HFF-Myc (cell line): ENCODE results near the gene TNS1.
A peak's percentile ranks its signal among the peaks of the same experiment; 100 is the strongest.

Source experiments
- DNase-seq: peaks from one replicate; pipeline ENCODE4 v3.0.0-alpha.2; 2011; ENCODE audit warnings: low read depth; ENCODE audit errors: extremely low read depth
- H3K4me3 ChIP-seq: replicated peaks from 2 replicates; pipeline ENCODE4 v1.5.1; 2011; ENCODE audit warnings: low read depth, mild to moderate bottlenecking, control low read depth, low read length
- TF ChIP-seq, protein P1 (sequence below): IDR thresholded peaks from 2 replicates; pipeline ENCODE4 v1.5.1; 2012; ENCODE audit warnings: mild to moderate bottlenecking, low read depth, low read length, control low read depth; ENCODE audit errors: missing control alignments

Gene TNS1

DNA sequence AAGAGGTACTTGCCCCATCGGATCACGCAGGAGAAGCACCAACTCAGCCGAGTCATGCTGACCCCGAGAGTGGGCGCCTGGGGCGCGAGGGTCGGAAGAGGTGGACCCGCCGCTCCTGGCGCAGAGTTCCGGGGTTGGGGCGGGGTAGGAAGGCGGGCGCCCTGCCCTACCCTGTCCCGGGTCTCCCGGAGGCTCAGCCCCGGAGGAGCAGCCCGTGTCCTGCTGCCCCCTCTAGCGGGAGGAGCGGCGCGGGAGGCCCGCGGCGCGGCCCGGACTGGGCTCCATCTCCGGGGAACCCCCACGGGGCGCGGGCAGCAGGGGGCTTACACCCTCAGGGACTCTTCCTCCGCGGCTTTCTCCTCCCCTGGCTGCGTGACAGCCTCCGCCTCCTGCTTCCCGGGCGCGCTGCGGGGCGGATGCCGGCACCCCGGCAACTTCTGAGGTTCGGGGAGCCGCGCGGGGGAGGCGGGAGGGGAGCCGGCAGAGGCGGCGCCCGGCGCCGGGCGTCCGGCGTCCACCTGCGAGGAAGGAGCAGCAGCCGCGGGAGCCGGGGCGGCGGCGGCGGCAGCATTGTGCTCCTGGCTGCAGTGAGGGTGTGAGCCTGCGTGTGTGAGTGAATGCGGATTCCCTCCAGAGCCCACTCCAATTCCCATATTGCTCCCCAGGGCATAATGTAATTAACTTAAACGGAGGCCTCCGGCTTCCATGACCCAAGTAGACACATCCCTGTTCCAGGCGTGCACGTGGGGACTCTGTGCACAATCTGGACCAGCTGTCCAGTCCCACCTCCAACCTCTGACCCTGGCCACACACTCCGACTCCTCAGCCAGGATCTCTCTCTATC is 7.6 kb upstream of the TNS1 start:
- no peak for DNase-seq
- peak overlapping the region; percentile 55 for H3K4me3 ChIP-seq
- TF ChIP-seq, protein P1, sequence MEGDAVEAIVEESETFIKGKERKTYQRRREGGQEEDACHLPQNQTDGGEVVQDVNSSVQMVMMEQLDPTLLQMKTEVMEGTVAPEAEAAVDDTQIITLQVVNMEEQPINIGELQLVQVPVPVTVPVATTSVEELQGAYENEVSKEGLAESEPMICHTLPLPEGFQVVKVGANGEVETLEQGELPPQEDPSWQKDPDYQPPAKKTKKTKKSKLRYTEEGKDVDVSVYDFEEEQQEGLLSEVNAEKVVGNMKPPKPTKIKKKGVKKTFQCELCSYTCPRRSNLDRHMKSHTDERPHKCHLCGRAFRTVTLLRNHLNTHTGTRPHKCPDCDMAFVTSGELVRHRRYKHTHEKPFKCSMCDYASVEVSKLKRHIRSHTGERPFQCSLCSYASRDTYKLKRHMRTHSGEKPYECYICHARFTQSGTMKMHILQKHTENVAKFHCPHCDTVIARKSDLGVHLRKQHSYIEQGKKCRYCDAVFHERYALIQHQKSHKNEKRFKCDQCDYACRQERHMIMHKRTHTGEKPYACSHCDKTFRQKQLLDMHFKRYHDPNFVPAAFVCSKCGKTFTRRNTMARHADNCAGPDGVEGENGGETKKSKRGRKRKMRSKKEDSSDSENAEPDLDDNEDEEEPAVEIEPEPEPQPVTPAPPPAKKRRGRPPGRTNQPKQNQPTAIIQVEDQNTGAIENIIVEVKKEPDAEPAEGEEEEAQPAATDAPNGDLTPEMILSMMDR = peak; percentile 68

DNA sequence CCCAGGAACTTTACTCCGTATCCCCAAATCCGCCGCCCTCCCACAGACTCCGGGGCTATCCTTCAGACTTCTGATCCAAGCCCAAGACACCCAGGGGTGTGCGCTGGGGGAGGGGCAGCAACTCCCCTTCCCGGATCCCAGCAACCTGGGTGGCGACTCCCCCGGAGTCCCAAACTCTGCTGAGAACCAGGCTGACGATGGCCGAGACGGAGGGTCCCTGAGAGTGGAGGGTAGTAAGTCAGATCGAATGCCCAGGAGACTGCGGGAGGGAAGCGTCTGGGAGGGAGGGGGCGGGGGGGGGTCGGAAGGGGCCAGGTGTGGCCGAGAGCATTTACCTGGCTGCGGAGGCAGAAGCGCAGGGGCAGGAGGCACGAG is 7.0 kb upstream of the TNS1 start:
- TF ChIP-seq, protein P1 = no peak
- peak overlapping the region; percentile 55 for H3K4me3 ChIP-seq
- DNase-seq = no peak

DNA sequence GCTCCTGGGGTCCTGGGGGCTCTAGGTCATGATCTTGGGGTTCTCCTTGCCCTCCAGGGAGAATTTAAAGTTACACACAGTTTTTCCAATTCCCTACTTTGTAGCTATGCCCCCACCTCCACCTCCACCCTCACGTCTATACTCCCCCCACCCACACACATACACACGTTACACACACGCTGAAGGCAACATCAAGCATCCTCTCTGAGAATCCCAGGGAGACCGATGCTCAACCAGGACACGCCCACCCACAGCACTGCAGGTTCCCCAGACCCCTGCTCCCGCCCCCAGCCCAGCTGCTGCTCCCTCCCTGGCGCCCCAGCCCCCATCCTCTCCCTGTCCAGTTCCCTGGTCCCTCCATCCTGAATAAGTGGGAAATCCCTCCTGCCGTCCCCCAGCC is 6.4 kb upstream of the TNS1 start:
- TF ChIP-seq, protein P1 = no peak
- H3K4me3 ChIP-seq = peak overlapping the region; percentile 55
- DNase-seq = no peak

DNA sequence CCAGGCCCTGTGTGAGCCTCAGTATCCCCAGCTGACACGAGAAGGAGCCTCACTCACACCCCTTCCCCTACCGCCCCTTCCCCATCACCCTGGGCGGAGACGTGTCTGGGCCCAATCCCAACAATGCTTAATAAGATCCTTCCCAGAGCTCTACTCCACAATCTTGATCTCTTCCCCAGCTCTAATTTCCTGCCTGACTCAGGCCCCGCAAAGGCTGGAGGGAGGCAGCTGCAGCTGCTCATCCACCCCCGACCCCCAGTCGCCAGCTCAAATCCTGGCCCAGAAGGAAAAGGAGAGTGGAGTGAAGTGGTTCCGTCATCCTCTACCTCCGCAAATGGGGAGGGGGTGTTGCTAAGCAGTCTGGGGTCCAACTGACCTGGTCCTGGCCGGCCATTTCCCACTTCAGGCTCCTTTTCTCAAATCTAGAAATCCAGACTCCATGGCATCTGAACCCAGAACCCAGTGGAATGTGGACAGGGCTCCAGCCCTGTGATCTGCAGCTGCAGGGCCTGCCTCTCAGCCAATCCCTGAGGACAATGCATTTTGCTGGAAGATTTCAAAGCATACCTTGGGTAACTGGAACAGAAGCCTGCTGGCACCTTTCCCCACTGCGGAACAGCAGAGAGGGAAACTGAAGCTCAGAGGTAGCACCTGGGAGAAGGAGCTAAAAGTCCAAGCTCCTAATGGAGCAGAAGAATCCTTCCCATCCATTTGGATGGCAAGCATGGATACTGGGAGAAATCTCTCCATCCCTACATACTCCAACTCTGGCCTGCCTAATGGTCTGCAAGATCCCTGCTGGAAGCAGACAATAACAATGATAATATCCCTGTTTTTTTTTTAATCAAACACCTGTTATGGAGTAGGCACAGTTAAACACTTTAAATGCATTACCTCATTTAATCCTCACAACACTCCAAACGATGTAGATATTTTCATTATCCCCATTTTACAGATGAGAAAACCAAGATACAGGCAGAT is 5.6 kb upstream of the TNS1 start:
- no peak for DNase-seq
- H3K4me3 ChIP-seq = no peak overlapping the region
- TF ChIP-seq, protein P1 = no peak

DNA sequence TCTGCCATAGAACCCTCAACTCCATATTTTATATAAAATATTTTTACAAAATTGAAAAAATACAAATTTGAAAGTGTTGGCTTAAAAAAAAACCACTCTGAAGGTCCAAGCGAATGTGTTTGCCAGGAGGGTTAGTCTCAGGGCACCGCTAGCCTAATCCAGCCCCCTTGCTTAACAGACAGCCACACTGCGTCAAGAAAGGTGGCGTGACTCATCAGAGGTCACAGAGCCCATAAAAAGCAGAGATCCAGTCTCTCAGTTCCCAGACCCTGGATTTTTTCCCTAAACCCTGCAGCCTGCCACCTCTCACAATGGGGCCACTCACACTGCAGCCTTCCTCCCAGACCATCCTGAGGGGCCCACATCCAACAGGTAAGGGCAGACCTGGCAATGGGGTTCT is 3.9 kb upstream of the TNS1 start:
- TF ChIP-seq, protein P1 = no peak

DNA sequence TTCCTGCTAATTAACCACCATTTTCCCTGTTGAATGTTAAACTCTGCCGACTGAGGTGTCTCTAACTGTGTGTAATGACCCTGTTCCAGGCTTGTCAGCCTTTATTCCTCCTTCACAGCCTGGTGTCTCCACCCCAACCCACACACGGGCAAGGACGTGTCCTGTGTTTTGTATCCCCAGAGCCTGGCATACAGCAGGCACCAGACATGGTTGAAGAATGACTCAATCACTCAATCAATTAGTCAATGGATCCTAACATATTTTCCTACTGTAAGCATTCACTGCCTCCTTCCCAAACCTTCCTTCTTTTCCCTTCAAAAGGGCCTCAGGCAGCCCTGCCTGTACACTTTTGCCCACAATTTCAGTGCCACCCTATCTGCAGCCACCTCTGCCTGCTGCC is 2.7 kb upstream of the TNS1 start:
- no peak overlapping the region for H3K4me3 ChIP-seq
- DNase-seq = no peak
- TF ChIP-seq, protein P1 = no peak

More for the DNA sequence above, 3.9 kb upstream of the TNS1 start:
- no peak overlapping the region for H3K4me3 ChIP-seq
- DNase-seq = no peak
